HepG2 (cell line): ENCODE data around the gene MBTD1. TPM values are rescaled to one million over a fixed set of nuclear protein-coding genes. Genes with fewer than 3 reads are reported as not detected.
A peak's percentile ranks its signal among the peaks of the same experiment; 100 is the strongest.

ENCODE experiments used
- ATAC-seq: fragments of 200-7000 bp; cut with Tn5 transposase; 3 replicates; pipeline ENCODE4 v1.9.1; 2020; ENCODE audit warnings: mild to moderate bottlenecking, moderate library complexity
- BruUV-seq: library from RNA; stranded (reverse); fragments of 400-500 nt; replicated peaks from 2 replicates; lab custom pipeline; 2021; lab: Mats Ljungman, UMichigan
- CTCF ChIA-PET: fragments of 300-600 bp; formaldehyde crosslinking; extraction: SDS; loops from one replicate; lab custom pipeline; 2021; ENCODE audit warnings: low total read pairs, inconsistent platforms, low intra/inter-chr PET ratio; lab: Yijun Ruan, JAX
- POLR2A ChIA-PET: fragments of 350-600 bp; sonication (Branson Sonifier 250); formaldehyde crosslinking; loops from one replicate; lab custom pipeline; 2020; ENCODE audit warnings: antibody characterized with exemption, inconsistent platforms; lab: Yijun Ruan, JAX
- DNase-seq: peaks from one replicate; pipeline ENCODE4 v3.0.0-alpha.2; 2015; ENCODE audit warnings: low spot score
- FAIRE-seq: peaks from 3 replicates; lab custom pipeline; 2011; peaks lifted over from hg19 to GRCh38; lab: Jason Lieb, UNC
- H2AFZ ChIP-seq: one replicate; pipeline ENCODE4 v1.6.1; 2011; ENCODE audit warnings: low read length, inconsistent platforms
- H3K27ac ChIP-seq: fragments of 300-600 bp; 3 replicates; pipeline ENCODE4 v1.8.0; 2011; ENCODE audit warnings: mixed run types, mild to moderate bottlenecking, mixed read lengths, low read length, inconsistent platforms; ENCODE audit not compliant: insufficient read depth; ENCODE audit errors: extremely low read length
- H3K27me3 ChIP-seq, 2 experiments: fragments of 200-600 bp in 1 of 2; 2 replicates in 1 of 2; 3 replicates in 1 of 2; pipeline versions ENCODE4 v1.6.0 to v1.8.0; 2011; ENCODE audit warnings: low read length in 2 of 2, mild to moderate bottlenecking in 2 of 2, moderate library complexity in 2 of 2, inconsistent platforms in 1 of 2; ENCODE audit not compliant: insufficient read depth in 2 of 2, control insufficient read depth in 1 of 2
- H3K36me3 ChIP-seq, 2 experiments: fragments of 200-600 bp in 1 of 2; replicated peaks in 1 of 2; 2 replicates in 1 of 2; 3 replicates in 1 of 2; pipeline versions ENCODE4 v1.5.1 to v1.8.0; 2011; ENCODE audit warnings: low read length in 2 of 2, inconsistent platforms in 1 of 2; ENCODE audit not compliant: insufficient read depth in 2 of 2, control insufficient read depth in 1 of 2
- H3K4me1 ChIP-seq: 2 replicates; pipeline ENCODE4 v1.5.1; 2012; ENCODE audit warnings: low read length, inconsistent platforms; ENCODE audit not compliant: insufficient read depth
- H3K4me2 ChIP-seq: 2 replicates; pipeline ENCODE4 v1.6.0; 2011; ENCODE audit warnings: low read depth, low read length, inconsistent platforms
- H3K4me3 ChIP-seq, 3 experiments: fragments of 200-600 bp in 1 of 3; sonication (generic), shearing (Covaris generic) in 1 of 3; replicated peaks in 1 of 3; 2 replicates each; pipeline ENCODE4 v1.5.1; 2011 to 2016; ENCODE audit warnings: low read length in 3 of 3, inconsistent platforms in 2 of 3, low read depth in 2 of 3, mild to moderate bottlenecking in 2 of 3, control low read depth in 1 of 3, mixed read lengths in 1 of 3; ENCODE audit not compliant: insufficient read depth in 1 of 3
- H3K79me2 ChIP-seq: one replicate; pipeline ENCODE4 v1.6.1; 2011; ENCODE audit warnings: low read length, inconsistent platforms; ENCODE audit not compliant: insufficient read depth
- H3K9ac ChIP-seq: 2 replicates; pipeline ENCODE4 v1.6.0; 2011; ENCODE audit warnings: mild to moderate bottlenecking, low read depth, low read length, inconsistent platforms; ENCODE audit not compliant: insufficient read depth
- H3K9me3 ChIP-seq: 2 replicates; pipeline ENCODE4 v1.5.1; 2012; ENCODE audit warnings: mild to moderate bottlenecking, low read length
- H4K20me1 ChIP-seq: 2 replicates; pipeline ENCODE4 v1.6.0; 2011; ENCODE audit warnings: inconsistent platforms, mild to moderate bottlenecking, low read length, moderate library complexity; ENCODE audit not compliant: insufficient read depth
- ATF7 ChIP-seq, 2 experiments: fragments of 450-650 bp in 1 of 2; sonication (generic) in 1 of 2; formaldehyde crosslinking in 1 of 2; IDR thresholded peaks; 2 replicates each; pipeline versions ENCODE4 v1.4.0 to v1.6.1; 2016 to 2020; ENCODE audit warnings: antibody characterized with exemption in 1 of 2, mild to moderate bottlenecking in 1 of 2, missing genetic modification reagents in 1 of 2
- CHCHD3 ChIP-seq: sonication (generic); formaldehyde crosslinking; IDR thresholded peaks from 2 replicates; pipeline ENCODE4 v1.8.0; 2022; ENCODE audit warnings: mild to moderate bottlenecking, missing genetic modification reagents, moderate library complexity
- FOSL2 ChIP-seq: sonication (generic); formaldehyde crosslinking; IDR thresholded peaks from 2 replicates; pipeline ENCODE4 v1.4.0; 2020; ENCODE audit warnings: missing genetic modification reagents
- GABPA ChIP-seq, 2 experiments: IDR thresholded peaks; 2 replicates each; pipeline ENCODE4 v1.6.1; 2011 to 2016; ENCODE audit warnings: low read depth in 2 of 2, low read length in 1 of 2, missing biosample characterization in 1 of 2, missing genetic modification characterization in 1 of 2
- HMGXB3 ChIP-seq: sonication (generic); formaldehyde crosslinking; IDR thresholded peaks from 2 replicates; pipeline ENCODE4 v1.4.0; 2020; ENCODE audit warnings: missing genetic modification reagents, borderline replicate concordance
- HNRNPLL ChIP-seq: fragments of 200-400 bp; formaldehyde crosslinking; IDR thresholded peaks from 2 replicates; pipeline ENCODE4 v1.6.1; 2017; ENCODE audit warnings: mild to moderate bottlenecking, low read depth, low read length; ENCODE audit not compliant: poor library complexity, severe bottlenecking
- MIER3 ChIP-seq: IDR thresholded peaks from 2 replicates; pipeline ENCODE4 v1.6.1; 2016; ENCODE audit warnings: missing compliant biosample characterization, borderline replicate concordance
- PHF21A ChIP-seq: sonication (generic); formaldehyde crosslinking; IDR thresholded peaks from 2 replicates; pipeline ENCODE4 v1.5.0; 2020; ENCODE audit warnings: mild to moderate bottlenecking, missing genetic modification reagents
- PHF5A ChIP-seq: IDR thresholded peaks from one replicate; pipeline ENCODE4 v1.6.1; 2018; ENCODE audit warnings: low read depth, missing genetic modification reagents; ENCODE audit not compliant: unreplicated experiment
- POGZ ChIP-seq: sonication (generic); formaldehyde crosslinking; IDR thresholded peaks from 2 replicates; pipeline ENCODE4 v1.4.0; 2020; ENCODE audit warnings: mild to moderate bottlenecking, missing genetic modification reagents
- TAF1 ChIP-seq: sonication (generic); formaldehyde crosslinking; IDR thresholded peaks from 2 replicates; pipeline ENCODE4 v1.4.0; 2020; ENCODE audit warnings: missing genetic modification reagents
- ZBTB7A ChIP-seq: sonication (generic); formaldehyde crosslinking; IDR thresholded peaks from 2 replicates; pipeline ENCODE4 v1.8.0; 2022; ENCODE audit warnings: mild to moderate bottlenecking, missing genetic modification reagents
- ZNF580 ChIP-seq: IDR thresholded peaks from 2 replicates; pipeline ENCODE4 v1.6.1; 2016; ENCODE audit warnings: low read depth, borderline replicate concordance
- WGBS: methylation state at CpG from one replicate; pipeline ENCODE4 v1.1.6; 2017; ENCODE audit warnings: low lambda C conversion rate; 5-methylcytosine and 5-hydroxymethylcytosine counted together
- in situ Hi-C: cut with HindIII; loops from 2 replicates; pipeline ENCODE4 v1.10.0; 2017; ENCODE audit warnings: low pct_unique_long_range_greater_than_20kb; ENCODE audit not compliant: extremely low pct_ligation_motif_present
- intact Hi-C: fragments of 100-400 bp; cut with micrococcal nuclease; formaldehyde crosslinking; loops from one replicate; pipeline ENCODE4 v1.10.0; 2022; ENCODE audit not compliant: unreplicated experiment
- polyA plus RNA-seq, 8 experiments: library from polyadenylated mRNA; depleted of rRNA in 3 of 8; stranded (reverse) in 7 of 8; unstranded in 1 of 8; fragments of >200 nt; fragmentation: Illumina TruSeq in 4 of 8; extraction: Trizol in 4 of 8; gene quantifications; 2 replicates each; pipeline versions ENCODE4 v1.2.1 to v1.2.3, GENCODE V29; 2011 to 2016; ENCODE audit warnings: low read depth in 4 of 8, missing spikeins in 1 of 8, mixed read lengths in 1 of 8; ENCODE audit not compliant: insufficient read depth in 1 of 8
- total RNA-seq, 5 experiments: library from RNA; depleted of rRNA; stranded (reverse); fragments of >200 nt; fragmentation: Illumina TruSeq; extraction: Trizol; gene quantifications; 2 replicates each; pipeline ENCODE4 v1.2.3, GENCODE V29; 2016; ENCODE audit warnings: low read depth in 1 of 5
- TF ChIP-seq, protein P1 (sequence below): sonication (generic); formaldehyde crosslinking; IDR thresholded peaks from 2 replicates; pipeline ENCODE4 v1.9.0; 2021; ENCODE audit warnings: missing genetic modification reagents, borderline replicate concordance

MBTD1 gene
- total and polyA plus RNA-seq, 2 of the 13 experiments (the other 11 are each of a cell fraction or from before 2014, with no cell fraction given): 20.9 TPM

GRCh38 chr17:51166987-51167931, 92.6 kb downstream of the MBTD1 start:
- FAIRE-seq (no peak), ATAC-seq (peak; percentile 61), DNase-seq (peak; percentile 59)
- Histone ChIP-seq H3K4me2 (peak overlapping the region; percentile 88), H3K4me1 (peaks cover 32% of the 10 kb centered on the region), H3K27ac (peak overlapping the region; percentile 80), H3K9ac (peak overlapping the region; percentile 89), H2AFZ (no peak overlapping the region), H3K9me3 (no peaks in the 10 kb centered on the region), H3K36me3 (peaks cover 17 to 53% of the 10 kb centered on the region in 2 experiments), H3K4me3 (peak overlapping the region; percentile 70 to 96 (median 88)), H3K27me3 (no peaks in the 10 kb centered on the region), H4K20me1 (no peaks in the 10 kb centered on the region), H3K79me2 (peaks cover 17% of the 10 kb centered on the region)
- ChIA-PET CTCF (interaction anchor here (1.1 to 1.6 kb wide), 2 partner anchors 48 to 166 kb away, joined by 4 to 5 read pairs; no protein-coding TSS in a partner anchor), POLR2A (interaction anchor here (5.3 kb wide), 1 partner anchor 13 kb away, joined by 43 read pairs; the partner anchor contains the start of gene NME1)
- TSS peak; percentile 60 for BruUV-seq
- 20% methylated on average over 32 of the region's 42 CpGs for WGBS
- in situ Hi-C loops: no loop called here
- intact Hi-C loops: loop anchor here (2.0 to 5.0 kb wide), 2 partner anchors 94 to 165 kb away; partner anchors contain the start of genes MBTD1 and UTP18
- TF ChIP-seq FOSL2 (no peak), POGZ (no peak), ZBTB7A (CRISPR knock-in tag) (peak; percentile 81; the same call in 1 of the 2 replicates), CHCHD3 (CRISPR knock-in tag) (no peak), HNRNPLL (peak; percentile 89), ZNF580 (peak; percentile 82; the same call in 1 of the 2 replicates), HMGXB3 (CRISPR knock-in tag) (no peak; the same call in 1 of the 2 replicates), MIER3 (CRISPR knock-in tag) (no peak), GABPA (IDR thresholded peaks at IDR 0.05; ENCODE audit: low read depth, low read length) (no peak), GABPA (CRISPR knock-in tag; IDR thresholded peaks at IDR 0.05; ENCODE audit: low read depth) (0 out of 2 replicates have a peak, but pooled peaks have one; percentile 29), PHF5A (CRISPR knock-in tag) (no peak), TAF1 (no peak), PHF21A (CRISPR knock-in tag) (no peak), ATF7 (IDR thresholded peaks at IDR 0.05) (no peak), ATF7 (CRISPR knock-in tag; IDR thresholded peaks at IDR 0.05) (0 out of 2 replicates have a peak, but pooled peaks have one; percentile 7)
- TF ChIP-seq, protein P1, sequence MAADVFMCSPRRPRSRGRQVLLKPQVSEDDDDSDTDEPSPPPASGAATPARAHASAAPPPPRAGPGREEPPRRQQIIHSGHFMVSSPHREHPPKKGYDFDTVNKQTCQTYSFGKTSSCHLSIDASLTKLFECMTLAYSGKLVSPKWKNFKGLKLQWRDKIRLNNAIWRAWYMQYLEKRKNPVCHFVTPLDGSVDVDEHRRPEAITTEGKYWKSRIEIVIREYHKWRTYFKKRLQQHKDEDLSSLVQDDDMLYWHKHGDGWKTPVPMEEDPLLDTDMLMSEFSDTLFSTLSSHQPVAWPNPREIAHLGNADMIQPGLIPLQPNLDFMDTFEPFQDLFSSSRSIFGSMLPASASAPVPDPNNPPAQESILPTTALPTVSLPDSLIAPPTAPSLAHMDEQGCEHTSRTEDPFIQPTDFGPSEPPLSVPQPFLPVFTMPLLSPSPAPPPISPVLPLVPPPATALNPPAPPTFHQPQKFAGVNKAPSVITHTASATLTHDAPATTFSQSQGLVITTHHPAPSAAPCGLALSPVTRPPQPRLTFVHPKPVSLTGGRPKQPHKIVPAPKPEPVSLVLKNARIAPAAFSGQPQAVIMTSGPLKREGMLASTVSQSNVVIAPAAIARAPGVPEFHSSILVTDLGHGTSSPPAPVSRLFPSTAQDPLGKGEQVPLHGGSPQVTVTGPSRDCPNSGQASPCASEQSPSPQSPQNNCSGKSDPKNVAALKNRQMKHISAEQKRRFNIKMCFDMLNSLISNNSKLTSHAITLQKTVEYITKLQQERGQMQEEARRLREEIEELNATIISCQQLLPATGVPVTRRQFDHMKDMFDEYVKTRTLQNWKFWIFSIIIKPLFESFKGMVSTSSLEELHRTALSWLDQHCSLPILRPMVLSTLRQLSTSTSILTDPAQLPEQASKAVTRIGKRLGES (CRISPR knock-in tag): no peak
